ENCODE results near the gene C2CD4A. TPM values are rescaled to one million over a fixed set of nuclear protein-coding genes. Genes with fewer than 3 reads are reported as not detected.

Gene C2CD4A
- total and polyA plus RNA-seq, 9 of the 15 experiments (the other 6 are each of a cell fraction or from before 2014, with no cell fraction given) = not detected

DNA sequence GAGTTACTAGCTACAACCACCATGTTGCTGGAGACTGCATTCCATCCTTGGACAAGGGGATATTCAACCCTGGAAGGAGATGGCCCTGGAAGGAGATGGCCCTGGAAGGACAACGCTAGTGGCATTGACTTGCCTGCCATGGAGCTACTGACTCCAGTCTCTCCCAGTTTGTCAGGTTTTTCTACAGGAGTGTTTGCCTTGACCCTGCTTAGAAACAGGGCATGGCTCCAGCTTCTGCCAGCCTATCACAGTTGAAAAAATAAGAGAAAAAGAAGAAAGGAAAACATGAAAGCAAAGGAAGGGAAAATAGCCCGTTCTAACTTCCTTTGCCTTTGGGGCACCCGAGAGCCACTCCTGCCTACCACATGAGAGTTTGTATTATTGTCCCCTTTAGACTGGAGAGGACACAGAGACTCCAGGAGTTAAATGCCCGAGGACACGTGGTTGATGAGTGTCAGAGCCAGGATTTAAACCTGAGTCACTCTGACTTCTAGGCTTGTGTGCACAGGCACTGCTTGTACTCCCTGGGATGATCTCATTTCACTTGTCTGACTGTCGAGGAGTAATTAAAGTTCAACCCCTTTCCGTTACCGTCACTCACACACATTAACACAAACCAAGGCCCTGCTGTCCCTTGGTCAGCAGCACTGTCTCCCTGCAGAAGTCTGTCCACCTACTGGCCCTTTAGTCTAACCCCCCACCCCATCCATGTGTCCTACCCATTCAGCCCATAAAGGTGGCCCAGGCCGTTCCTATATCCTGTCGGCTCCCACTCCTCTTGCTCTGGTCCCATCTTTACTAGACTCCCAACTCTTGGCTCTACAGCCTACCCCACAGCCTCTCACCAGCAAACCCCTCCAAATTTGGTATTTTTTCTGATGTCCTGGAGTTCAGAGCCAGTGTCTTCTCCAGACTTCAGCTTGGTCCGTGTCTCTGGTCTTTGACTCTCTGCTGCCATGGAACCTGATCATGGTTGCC, 46.1 kb downstream of the C2CD4A start (continued):
- TF ChIP-seq, protein P1, sequence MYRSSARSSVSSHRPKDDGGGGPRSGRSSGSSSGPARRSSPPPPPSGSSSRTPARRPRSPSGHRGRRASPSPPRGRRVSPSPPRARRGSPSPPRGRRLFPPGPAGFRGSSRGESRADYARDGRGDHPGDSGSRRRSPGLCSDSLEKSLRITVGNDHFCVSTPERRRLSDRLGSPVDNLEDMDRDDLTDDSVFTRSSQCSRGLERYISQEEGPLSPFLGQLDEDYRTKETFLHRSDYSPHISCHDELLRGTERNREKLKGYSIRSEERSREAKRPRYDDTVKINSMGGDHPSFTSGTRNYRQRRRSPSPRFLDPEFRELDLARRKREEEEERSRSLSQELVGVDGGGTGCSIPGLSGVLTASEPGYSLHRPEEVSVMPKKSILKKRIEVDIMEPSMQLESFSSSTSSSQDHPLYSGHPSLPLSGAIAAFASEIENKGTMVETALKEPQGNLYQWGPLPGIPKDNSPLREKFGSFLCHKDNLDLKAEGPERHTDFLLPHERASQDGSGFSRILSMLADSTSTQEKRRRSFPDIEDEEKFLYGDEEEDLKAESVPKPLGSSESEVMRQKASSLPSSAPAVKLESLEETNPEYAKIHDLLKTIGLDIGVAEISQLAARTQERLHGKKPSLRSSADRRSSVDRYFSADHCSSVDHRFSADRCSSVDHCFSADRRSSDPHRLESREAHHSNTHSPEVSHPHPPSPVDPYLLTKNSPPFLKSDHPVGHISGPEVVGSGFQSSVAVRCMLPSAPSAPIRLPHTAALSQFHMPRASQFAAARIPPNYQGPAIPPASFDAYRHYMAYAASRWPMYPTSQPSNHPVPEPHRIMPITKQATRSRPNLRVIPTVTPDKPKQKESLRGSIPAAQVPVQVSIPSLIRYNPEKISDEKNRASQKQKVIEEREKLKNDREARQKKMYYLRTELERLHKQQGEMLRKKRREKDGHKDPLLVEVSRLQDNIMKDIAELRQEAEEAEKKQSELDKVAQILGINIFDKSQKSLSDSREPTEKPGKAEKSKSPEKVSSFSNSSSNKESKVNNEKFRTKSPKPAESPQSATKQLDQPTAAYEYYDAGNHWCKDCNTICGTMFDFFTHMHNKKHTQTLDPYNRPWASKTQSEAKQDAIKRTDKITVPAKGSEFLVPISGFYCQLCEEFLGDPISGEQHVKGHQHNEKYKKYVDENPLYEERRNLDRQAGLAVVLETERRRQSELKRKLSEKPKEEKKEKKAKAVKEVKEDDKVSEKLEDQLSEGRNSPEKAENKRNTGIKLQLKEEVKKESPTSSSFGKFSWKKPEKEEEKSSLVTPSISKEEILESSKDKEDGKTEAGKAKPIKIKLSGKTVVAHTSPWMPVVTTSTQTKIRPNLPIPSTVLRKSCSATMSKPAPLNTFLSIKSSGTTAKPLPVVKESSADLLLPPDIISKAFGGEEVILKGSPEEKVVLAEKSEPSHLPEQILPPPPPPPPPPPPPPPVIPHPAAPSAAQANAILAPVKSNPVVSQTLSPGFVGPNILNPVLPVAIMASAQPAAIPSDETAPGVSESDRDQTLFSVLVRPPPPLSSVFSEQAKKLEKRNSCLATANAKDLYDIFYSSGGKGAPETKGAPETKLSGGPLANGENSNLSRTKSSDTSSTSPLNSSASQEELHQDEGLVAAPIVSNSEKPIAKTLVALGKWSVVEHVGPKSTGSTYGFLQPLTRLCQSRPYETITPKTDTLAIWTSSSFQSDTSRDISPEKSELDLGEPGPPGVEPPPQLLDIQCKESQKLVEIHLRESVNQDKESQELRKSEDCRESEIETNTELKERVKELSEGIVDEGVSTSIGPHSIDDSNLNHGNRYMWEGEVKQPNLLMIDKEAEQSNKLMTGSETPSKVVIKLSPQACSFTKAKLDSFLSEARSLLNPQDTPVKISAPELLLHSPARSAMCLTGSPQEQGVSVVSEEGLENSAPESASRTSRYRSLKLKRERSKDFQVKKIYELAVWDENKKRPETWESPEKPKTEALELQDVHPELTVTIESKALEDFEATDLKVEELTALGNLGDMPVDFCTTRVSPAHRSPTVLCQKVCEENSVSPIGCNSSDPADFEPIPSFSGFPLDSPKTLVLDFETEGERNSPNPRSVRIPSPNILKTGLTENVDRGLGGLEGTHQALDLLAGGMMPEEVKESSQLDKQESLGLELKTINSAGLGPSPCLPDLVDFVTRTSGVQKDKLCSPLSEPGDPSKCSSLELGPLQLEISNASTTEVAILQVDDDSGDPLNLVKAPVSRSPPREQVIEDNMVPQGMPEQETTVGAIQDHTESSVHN (IDR thresholded peaks at IDR 0.05; ENCODE audit: borderline replicate concordance in 1 of 2, low read depth in 1 of 2) = 0 out of 4 replicates have a peak, but pooled peaks of 1 of the 2 experiments have one; percentile 22
- no peak for TF ChIP-seq TARDBP (IDR thresholded peaks at IDR 0.05)
- no peak for TF ChIP-seq U2AF2 (optimal IDR thresholded peaks at IDR 0.05; ENCODE audit: low read depth, low read length)
- TF ChIP-seq, protein P2, sequence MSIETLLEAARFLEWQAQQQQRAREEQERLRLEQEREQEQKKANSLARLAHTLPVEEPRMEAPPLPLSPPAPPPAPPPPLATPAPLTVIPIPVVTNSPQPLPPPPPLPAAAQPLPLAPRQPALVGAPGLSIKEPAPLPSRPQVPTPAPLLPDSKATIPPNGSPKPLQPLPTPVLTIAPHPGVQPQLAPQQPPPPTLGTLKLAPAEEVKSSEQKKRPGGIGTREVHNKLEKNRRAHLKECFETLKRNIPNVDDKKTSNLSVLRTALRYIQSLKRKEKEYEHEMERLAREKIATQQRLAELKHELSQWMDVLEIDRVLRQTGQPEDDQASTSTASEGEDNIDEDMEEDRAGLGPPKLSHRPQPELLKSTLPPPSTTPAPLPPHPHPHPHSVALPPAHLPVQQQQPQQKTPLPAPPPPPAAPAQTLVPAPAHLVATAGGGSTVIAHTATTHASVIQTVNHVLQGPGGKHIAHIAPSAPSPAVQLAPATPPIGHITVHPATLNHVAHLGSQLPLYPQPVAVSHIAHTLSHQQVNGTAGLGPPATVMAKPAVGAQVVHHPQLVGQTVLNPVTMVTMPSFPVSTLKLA (conservative IDR thresholded peaks at IDR 0.05) = peak in 1 of 2 experiments; percentile 44; a peak in 1 of 4 replicates
- TF ChIP-seq MAFK (IDR thresholded peaks at IDR 0.05; ENCODE audit: low read length) = peak; percentile 64
- TF ChIP-seq SNRNP70 (optimal IDR thresholded peaks at IDR 0.05; ENCODE audit: low read depth, low read length) = no peak
- peak; percentile 24 for TF ChIP-seq MAFG (tag; conservative IDR thresholded peaks at IDR 0.05)
- TF ChIP-seq ELF2 (CRISPR knock-in tag; IDR thresholded peaks at IDR 0.05) = no peak
- TF ChIP-seq NFE2 (IDR thresholded peaks at IDR 0.05; ENCODE audit: low read depth) = 0 out of 2 replicates have a peak, but pooled peaks have one; percentile 39

Measured in K562 (cell line).